ENCODE results near the gene IGDCC3.

Gene IGDCC3

DNA sequence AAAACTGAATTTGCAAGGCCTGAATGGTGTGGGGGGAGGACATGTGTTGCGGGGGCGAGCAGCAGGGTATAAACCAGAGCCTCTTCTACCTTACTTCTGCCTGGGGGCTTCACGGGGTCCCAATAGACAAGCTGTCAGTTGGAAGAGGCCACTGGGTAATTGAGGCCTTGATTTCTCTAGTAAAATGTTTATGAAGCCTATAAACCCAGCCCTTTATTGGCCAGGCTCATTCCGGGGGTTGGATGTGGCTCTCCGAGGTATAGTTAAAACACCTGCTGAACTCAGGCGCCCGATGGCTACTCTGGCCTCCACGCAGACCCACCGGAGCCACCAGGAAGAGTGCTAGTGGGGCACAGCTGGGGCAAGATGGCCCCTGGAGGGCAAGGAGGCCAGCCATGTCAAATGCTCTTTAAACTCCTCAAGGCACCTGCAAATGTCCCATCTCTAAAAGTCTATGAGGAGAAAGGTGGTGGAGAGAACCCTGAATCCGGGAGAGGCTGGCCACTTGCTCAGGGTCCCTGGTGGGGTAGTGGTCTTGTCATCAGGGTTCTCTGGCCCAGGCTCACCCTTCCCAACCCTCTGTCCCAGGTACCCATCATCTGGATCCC is 34.3 kb downstream of the IGDCC3 start:
- DNase-seq (ENCODE audit: low read depth), result no peak

DNA sequence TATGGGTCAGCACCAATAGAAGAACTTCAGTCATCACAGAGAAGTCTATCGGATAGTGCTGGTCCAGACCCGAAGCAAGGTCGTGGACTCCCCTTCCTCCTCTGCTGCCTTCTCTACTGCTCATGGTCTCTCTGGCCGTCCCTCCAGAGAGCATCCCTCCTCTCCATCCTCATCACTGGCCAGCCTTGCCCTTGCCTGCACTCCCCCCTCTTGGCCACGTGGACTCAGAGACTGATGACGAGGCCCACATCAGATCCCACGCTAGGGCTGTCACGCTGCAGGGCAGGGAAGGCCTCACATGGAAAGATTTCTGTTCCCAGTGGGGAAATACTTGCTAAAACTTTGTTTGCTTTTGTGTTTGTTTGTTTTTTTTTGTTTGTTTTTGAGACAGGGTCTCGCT is 35.3 kb downstream of the IGDCC3 start:
- DNase-seq (ENCODE audit: low read depth), result no peak

DNA sequence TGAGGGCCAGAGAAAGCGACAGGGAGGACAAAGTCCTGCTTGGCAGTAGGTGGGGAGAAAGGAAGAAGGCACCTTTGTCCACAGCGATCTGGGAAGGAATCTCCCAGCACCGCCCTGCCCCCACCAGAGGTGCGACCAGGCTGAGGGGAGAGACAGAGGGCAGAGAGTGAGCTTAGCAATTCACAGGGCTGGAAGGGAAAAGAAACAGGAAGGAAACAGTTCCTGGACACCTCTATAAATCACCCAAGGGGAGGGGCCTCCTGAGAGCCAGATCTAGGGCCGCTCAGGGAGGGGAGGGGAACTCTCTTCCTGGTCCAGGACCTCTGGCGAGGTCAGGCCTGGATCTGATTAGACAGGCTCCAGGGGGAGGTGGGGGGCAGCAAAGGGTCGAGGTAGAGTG is 37.9 kb downstream of the IGDCC3 start:
- DNase-seq (ENCODE audit: low read depth), result no peak

DNA sequence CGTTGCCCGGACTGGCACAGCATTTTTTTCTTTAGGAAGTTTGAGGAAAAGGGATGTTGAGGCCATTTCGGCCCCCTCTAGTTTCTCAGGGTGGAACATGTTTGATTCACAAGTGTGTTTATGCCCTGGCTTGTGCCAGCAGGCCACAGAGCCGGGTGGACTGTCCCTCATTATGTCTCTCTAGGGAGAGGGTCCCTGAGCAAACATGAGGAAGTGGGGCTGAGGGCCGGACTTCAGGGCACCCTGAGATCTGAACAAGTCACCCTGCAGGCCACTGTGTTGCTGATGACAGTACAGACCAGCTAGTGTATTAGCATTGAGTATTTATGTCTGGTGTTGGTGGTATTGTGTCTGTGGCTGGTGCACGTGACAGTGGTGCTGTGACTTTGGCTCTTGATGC is 38.4 kb downstream of the IGDCC3 start:
- no peak for DNase-seq (ENCODE audit: low read depth)

DNA sequence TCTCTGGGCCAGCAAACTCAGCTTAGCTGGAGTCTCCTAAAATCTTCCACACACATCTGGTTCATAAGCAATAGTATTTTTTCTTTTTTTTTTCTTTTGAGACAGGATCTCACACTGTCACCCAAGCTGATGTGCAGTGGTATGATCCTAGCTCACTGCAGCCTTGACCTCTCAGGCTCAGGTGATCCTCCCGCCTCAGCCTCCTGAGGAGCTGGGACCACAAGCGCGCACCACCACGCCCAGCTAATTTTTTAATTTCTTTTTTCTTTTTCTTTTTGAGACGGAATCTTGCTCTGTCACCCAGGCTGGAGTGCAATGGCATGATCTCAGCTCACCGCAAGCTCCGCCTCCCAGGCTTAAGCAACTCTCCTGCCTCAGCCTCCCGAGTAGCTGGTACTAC is 39.0 kb downstream of the IGDCC3 start:
- DNase-seq (ENCODE audit: low read depth), result no peak

DNA sequence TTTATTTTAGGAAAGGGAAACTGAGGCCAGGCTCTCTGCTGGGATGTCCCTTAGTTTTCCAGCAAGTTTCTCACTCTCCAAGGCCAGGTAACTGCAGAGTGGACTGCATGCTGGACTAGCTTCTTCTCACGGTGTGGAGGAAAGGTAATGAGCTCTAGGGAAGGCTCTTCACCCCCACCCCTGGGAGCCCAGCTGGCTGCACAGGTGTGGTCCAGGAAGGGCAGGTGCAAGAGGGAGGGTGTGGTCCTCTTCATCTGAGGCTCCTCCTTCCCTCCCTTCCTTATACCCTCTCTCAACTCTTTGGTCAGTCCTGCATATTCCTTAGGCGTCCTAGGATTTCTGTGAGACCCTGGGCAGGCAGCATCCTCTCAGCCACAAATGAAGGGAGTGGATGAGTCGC is 39.4 kb downstream of the IGDCC3 start:
- no peak for DNase-seq (ENCODE audit: low read depth)

DNA sequence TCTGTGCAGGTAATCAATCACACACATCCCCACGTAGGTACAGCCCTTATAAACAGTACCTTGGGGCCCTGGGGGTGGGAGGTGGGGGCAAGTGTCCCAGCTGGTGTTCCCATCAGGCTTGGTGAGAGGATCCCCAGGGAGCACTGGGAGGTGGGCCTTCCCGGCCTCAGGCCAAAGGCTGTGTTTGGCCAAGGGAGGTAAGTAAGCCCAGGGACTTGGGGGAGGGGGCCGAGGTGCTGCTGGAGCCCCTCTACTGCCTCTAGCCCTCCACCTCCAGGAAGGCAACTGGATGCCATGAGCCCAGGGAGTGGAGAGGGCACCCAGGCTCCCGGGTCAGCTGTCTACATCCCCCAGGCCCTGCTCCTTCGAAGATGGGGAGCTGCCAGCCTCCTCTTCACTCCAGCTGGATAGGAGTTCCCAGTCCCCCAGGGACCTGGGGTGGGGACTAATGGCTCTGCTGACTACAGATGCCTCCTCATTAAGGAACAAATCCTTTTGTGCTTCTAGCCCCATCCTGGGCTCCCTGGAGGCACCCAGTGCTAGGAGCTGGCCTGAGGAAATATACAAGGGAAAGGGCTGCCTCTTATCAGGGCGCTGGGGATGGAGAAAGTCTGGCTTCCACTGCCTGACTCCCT is 40.2 kb downstream of the IGDCC3 start:
- DNase-seq (ENCODE audit: low read depth), result no peak

DNA sequence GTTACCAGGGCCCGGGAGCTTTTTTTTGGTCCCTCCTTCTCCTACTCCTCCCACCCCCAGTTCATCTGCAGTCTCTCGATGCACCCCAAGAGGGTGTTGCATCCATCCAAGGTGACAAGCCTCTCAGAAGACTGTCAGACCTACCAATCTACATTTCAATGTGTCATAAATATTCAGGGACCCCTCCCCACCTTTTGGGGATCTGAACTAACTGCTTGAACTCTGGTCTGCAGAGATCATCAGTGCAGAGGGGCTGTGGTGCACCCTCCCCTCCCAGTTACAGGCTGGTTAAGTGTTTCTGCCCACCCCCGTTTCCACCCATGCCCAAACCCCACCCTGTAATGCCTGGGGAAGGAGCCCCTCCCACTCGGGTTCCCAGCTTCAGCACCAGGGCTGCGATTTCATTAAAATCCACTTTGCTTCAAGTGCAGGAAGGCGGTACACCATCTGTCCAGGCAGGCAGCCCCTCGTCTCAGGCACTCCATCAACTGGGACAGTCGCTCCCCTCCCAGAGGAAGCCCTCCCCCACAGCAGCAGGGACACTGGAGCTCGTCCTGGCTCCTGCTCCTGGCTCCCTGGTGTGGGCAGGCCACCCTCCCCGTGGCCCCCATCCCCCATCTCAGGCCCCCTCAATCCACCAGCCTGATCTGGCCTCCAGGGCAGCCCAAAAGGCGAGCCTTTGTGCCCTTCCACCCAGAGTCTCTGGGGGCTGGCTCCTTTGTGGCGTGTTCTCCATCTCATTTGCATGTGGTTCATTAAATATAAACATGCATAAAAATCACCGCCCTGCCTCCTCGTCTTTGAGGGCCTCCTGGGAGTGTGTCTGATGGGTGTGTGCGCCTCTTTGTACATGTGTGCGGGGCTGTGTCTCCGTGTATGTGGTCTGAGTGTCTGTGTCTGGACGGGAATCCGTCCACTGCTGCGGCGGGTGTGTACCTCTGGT is 41.0 kb downstream of the IGDCC3 start:
- DNase-seq (ENCODE audit: low read depth), result no peak

DNA sequence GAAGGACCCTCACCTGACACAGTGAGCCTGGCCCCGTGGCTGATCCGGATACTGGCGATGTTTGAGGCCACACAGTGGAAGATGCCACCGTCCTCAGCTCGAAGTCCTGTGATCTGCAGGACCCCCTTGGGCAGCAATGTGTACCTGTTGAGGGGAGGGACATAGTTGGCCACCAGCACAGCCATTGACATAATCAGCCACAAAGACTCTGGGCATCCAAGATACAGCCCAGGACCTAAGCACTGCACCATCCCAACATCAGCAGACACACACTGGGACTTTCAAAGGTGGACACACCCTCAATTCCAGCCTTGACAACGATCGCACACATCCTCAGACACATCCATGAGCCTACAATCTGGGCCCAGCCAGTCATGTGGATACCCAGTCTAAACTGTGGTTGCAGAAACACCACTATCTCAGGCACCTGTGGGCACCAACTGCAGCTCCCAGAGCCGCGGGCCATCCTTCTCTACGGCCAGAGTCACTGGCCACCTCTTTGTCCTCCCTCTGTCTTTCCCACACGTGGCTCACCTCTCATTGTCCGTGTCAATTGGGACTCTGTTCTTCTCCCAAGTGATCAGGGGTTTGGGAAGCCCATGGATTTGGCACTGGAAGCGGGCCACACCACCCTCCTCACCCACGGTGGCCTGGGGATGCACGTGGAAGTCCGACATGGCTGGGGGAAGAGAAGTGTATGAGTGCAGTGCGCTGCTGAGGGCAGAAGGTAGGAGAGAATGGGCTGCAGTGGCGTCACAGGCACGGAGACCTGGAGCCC is 42.3 kb downstream of the IGDCC3 start:
- no peak for DNase-seq (ENCODE audit: low read depth)

DNA sequence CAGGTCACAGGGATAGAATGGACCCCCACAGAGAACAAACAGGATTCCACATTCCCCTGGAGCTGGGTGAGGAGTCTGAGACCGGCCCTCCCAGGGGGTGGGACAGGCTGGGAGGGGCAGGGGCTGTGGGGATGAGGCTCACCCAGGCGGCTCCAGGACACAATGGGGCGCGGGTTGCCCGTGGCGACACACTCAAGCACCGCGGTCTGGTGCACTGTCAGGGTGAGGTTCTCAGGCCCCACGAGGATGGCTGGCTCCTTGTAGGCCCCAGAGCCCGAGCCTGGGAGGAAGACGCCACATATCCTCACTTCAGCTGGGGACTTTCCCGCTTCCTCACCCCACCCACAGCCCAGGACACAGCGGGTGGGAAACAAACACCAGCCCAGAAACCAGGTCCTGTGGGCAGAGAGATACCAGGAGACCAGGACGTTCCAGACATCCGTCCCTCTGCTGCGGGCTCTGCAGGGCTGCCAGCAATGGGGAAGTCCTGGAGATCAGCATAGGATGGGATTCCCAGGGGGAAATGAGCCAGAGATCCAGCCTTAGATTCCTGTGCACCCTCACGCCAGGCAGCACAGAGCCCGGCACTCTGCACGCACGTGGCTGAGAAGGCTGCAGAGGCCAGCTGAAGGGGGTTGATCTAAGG is 43.1 kb downstream of the IGDCC3 start:
- DNase-seq (ENCODE audit: low read depth), result no peak

DNA sequence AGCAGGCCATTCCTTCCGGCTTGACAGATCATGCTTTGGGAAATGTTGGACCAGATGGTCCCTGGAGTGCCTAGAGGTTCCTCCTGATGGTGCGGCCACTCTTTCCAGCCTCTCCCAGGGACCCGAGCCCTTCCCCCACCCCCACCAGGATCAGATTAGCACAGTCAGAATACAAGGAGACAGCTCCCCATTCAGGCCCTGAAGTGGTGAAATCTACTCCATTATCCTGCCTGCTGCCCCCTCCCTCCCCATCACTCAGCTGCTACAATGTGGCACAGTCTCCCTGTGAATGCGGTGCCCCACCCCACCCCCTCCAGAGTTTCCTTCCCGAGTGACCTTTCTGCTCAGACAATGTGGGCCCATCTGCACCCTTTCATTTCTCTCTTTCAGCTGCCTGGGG is 43.9 kb downstream of the IGDCC3 start:
- no peak for DNase-seq (ENCODE audit: low read depth)

DNA sequence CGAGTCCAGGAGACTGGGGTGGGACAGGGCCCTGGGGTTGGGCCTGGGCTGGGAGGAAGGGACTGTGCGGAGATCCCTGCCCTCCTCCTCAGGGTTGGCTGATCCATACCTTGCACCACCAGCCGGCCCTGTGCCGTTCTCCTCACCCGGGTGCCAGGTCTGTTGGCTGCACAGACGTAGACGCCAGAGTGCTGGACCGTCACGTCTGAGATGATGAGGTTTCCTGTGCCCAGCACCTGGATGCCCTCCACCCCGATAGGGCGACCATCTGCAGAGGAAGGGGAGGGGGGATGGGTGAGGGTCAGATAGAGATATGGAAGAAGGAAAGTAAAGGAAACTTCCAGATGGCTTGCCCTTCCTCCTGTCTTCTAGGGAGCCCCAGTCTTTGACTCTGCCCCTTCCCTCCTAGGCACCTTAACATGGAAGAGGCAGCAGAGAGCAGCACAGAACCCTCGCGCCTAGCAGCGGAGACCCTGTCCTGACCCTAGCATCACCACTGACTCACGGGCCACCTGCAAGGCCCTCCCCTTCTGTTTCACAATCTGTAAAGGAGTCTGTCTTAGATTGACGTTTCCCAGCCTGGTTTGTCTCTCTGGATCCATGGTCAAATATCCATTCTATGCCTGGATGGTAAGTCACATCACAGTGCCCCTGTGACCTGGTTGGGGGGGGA is 44.5 kb downstream of the IGDCC3 start:
- no peak for DNase-seq (ENCODE audit: low read depth)

DNA sequence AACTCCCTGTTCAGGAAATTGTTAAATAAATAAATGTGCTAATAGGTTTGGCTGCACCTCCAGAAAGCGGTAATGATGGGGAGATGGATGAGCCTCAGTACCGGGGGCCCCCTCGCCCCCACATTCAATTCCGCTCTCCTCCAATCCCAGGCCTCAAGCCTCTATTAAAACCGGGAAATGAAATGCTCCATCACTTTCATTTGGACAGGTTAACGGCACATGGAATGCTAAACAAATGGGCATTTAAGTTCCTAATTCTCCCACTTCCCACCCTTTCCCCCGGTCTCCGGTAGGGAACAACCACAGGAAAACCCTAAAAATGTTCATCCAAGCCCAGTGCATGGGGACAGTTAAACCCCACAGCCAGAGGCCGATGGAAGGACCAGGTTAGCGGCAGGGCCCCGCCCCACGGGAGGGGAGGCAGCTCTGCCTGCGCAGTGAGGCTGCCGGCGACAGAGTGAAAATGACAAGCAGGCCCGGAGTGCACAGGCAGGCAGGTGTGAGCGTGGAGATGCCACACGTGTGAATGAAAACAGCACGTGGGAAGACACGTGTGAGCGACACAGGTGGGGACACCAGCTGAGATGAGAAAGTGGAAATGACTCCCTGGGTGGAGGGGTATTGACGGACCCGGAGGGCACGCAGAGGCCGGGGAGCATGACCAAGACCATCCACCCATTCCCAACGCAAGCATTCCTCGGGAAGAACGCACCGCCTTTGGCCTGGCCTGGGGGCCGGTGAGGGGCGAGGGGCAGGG is 45.2 kb downstream of the IGDCC3 start:
- no peak for DNase-seq (ENCODE audit: low read depth)

DNA sequence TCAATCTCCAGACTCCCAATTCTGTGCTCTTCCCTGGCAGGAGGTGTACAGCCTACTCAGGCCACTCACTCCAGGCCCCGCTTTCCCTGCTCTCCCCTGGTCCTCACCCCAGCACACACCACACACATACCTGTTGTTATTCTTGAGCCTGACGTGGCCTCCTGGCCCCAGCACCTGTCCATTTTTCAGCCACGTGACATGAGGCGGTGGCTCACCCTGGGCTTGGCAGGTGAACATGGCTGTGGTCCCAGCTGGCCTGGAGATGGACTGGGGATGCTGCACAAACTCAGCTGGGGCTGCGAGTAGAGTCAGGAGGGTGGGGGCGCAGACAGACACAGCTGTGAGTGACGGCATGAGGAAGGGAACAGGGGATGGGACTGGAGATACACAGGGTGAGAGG is 46.0 kb downstream of the IGDCC3 start:
- no peak for DNase-seq (ENCODE audit: low read depth)

DNA sequence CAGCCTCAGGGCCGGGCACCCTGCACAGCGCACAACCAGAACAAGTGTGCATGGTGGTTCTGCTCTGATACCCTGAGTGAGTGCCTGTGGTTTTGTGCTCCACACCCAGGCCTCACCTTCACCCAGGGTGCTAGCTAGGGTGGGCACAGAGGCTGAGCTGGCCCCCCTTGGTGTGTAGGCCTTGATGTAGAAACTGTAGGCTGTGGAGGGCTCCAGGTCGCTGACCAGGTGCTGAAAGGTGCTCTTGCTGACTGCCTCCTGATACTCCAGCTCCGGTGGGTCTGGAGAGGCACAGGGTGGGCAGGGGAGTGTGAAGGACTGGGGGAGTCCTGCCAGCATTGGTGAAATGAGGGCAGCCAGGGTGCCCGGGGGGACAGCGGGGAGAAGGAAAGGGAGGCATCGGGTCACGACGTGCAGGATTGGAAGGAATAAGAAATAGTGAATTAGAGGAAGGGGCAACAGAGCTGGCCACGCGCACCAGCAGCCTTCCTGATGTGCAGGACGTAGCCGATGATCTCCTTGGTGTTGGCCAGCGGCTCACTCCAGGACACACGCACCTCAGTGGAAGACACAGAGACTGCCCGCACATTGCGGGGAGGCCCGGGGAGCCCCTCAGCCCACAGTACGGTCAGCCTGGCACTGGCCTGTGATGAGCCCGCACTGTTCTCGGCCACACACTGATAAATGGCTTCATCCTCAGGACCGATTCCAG is 46.7 kb downstream of the IGDCC3 start:
- no peak for DNase-seq (ENCODE audit: low read depth)

DNA sequence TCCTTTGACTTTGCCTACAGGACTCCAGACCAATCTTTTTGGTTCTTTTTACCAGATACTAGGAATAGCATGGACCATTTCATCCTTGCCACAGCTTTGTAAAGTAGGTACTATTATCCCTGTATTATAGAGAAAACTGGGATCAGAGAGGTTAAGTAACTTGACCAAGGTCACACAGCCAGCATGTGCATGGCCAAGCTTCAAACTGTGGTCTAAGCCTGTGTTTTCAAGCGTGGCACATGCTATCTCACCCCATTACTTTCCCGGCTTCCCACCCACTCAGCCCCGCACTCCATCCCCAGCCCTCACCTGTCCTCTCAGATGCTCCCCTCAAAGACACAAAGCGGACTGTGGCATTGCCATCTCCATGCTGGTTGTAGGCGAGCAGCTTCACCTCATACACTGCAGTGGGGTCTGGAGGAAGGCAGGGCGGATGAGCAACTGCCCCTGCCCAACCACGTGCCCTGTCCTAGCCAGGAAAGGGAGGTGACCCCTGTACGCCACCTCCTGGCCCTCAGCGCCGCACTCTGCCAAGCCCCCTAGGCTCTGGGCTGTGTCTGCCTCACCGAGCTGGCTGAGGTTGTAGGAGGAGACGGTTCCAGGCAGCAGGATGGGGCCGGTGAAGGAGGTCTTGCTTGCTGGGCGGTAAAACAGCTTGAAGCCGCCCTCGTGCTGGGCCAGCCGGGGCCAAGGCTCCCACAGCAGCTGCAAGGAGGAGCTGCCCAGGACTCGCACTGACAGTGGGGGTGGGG is 47.6 kb downstream of the IGDCC3 start:
- DNase-seq (ENCODE audit: low read depth), result no peak

DNA sequence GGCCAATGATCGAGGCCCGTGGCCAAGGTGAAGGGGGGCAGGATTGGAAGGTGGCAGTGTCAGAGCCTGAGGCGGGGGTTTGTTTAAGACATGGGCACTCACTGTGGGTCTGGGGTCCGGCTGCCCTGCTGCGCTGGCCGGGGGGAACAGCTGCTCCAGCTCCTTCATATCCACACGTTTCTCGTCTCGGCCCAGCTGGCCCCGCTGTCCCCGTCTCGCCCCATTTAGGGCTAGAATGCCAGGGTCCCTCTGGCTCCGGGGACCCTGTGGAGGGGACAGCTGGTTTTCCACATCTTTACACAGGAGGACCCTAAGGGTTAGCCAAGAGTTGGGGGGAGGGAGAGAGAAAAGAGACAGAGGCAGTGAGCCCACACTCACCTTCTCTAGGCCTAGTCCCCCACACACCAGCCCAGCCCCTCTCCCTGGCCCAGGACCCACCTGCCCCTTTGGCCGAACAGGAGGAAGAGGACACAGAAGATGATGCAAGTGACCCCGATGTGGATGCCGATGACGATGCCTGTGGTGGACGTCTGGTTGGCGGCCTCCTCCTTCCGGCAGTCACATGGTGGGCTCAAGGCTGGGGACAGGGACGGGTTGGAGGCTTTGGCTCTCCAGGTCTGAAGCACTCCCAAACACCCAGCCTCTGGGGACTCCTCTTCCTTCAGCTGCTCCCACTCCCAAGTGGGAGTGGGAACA is 48.4 kb downstream of the IGDCC3 start:
- DNase-seq (ENCODE audit: low read depth), result no peak

DNA sequence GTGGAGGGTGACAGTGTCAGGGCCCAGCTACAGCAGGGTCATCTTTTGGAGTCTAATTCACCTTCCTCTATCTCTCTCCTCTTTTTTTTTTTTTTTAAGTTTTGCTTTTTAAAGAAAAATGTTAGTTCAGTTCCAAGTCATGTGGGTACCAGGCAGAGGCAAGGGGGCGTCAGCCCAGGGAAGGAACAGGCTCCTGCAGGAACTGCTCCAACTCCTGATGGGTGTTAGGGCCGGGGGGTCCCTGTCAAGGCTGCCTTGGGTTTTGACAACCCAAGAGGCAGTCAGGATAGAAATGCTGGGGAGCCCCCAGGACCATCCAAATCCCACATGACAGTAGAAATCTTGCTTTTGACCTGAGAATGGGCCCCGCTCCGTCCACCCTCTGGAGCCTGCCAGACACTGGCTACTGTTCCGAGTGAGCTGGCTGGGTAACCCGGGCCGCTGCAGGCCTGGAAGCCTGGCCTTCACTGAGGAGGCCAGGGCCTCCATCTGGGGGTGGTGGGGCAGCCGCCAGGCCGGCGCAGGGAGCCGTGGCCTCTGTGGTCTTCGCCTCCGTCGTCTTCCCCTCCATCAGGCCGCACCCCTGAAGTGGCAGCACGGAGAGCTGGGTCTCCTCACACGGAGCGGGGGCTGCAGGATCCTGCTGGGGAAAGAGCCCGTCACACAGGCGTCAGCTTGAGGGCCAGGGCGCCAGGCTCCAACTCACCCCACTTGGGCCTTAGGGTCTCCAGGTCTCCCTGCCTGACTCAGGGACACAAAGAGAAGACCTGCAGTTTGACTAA is 49.1 kb downstream of the IGDCC3 start:
- DNase-seq (ENCODE audit: low read depth), result no peak
